Fibroblast of upper back skin (primary cell): ENCODE measurements around the gene SAP25.

Experiments
- DNase-seq: peaks from one replicate; pipeline ENCODE4 v3.0.0-alpha.2; 2013

Gene SAP25

GRCh38 chr7:100573691-100574361 lies at the start of gene SAP25:
Gene SAP25, minus strand, starts transcription at chr7:100573900. Its CDS starts 158 bp downstream, at chr7:100573742.
- no peak for DNase-seq

DNA sequence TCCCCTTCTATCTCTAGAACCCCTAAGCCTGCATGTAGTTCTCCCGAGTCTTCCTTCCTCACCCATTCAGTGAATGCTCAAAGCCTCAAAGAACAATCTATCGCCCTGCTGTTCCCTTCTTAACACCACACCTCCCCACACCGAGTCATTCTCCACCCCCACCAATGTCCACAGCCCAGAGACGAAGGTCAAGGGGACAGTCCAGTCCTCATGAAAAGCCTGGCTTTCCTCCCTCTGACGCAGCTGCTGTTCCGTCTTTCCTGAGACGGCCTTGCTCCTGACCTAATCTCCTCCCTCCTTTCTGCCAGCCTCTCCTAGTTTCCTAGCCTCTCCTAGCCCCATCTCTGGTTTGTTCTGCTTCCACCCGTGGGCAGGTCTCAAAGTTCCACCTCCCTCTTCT lies 47.9 kb upstream of the SAP25 start:
- DNase-seq: no peak

- DNase-seq: no peak
These were observed 47.1 kb upstream of the SAP25 start for GRCh38 chr7:100620804-100621203.

DNA sequence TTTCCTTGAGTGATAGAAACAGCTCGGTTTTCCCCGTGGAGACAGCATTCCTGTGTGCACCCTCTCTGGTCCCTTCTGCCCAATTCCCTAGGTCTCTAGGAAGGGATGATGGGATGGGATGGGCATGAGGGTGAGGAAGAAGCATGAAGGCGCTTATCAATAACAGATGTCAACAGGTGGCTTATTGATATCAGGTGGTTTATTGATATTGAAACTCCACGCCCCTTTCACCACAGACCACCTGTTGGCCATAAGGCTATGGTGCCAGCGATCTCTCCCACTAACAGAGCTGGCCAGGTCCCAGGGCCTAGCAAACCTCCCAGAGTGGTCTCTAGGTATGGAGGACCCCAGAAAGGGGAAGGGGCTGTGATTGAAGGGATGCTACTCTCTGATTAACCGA lies 46.5 kb upstream of the SAP25 start:
- no peak for DNase-seq

DNA sequence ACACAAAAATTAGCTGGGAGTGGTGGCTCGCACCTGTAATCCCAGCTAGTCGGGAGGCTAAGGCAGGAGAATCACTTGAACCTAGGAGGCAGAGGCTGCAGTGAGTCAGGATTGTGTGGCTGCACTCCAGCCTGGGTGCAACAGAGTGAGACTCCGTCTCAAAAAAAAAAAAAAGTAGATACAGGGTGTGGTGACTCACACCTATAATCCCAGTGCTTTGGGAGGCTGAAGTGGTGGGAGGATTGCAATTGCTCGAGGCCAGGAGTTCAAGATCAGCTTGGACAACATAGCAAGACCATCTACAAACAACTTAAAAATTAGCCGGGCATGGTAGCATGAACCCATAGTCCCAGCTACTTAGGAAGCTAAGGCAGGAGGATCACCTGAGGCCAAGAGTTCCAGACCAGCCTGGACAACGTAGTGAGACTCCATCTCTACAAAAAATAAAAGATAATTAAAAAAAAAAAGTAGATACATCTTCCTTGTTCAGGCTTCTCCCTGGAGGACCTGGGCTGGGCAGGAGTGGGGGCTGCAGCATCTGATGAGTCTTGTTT lies 40.7 kb upstream of the SAP25 start:
- no peak for DNase-seq

DNA sequence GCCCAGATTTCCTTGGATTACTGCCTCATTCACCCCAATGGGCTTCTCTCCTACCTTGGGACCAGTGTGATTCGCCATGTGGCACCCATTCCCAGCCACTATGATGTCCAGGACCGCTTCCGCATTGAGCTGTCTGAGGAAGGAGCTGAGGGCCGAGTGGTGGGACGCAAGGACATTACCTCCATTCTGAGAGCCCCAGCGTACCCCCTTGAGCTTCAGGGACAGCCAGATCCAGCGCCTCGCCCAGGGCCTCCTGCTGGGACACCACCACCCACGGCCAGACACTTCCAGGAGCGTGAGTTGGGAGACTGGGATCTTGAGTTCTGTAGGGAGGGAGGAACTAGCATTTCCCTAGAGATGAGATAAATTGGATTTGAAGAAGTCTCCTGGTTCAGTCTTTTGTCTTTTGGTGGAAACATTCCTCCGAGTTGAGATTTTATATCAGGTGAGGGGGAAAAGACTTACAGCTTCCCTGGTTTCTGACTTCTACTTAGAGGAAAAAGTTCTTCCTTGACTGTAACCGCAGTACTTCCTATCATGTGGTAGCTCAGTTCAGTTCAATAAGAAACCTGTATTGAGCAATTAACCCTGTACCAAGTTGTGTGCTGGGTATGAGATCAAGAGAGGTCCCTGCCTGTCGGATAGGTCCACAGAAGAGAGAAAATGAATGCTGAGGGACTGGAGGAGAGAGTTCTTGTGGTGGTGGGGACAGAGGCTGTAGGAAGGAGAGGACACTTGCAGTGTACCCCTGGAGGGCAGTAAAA lies 39.9 kb upstream of the SAP25 start:
- DNase-seq: no peak

DNA sequence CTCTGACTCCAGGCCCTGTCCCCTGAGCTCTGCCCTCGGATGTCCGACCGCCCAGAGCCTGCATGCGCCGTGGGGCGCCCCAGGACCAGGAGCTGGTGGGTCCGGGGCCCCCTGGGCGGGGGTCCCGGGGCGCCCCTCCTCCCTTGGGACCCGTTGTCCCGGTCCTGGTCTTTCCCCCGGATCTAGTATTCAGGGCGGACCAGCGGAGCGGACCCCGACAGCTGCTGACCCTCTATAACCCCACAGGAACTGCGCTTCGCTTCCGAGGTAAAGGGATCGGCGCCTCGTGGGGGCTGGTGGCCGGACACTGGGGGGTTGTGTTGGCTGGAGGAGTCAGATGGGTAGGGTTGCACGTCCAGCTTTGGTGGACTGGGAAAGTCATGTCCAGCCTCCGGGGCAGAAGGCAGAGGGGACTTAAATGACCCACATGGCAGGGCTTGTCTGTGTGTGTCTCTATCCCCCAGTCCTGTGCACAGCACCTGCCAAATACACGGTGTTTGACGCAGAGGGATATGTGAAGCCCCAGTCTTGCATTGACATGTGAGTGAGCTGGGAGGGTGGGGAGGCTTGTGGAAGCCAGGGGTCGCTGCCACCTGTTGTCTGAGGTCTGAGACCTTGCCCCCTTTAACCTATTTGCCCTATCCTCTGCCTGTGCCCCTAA lies 39.2 kb upstream of the SAP25 start:
- DNase-seq: no peak

DNA sequence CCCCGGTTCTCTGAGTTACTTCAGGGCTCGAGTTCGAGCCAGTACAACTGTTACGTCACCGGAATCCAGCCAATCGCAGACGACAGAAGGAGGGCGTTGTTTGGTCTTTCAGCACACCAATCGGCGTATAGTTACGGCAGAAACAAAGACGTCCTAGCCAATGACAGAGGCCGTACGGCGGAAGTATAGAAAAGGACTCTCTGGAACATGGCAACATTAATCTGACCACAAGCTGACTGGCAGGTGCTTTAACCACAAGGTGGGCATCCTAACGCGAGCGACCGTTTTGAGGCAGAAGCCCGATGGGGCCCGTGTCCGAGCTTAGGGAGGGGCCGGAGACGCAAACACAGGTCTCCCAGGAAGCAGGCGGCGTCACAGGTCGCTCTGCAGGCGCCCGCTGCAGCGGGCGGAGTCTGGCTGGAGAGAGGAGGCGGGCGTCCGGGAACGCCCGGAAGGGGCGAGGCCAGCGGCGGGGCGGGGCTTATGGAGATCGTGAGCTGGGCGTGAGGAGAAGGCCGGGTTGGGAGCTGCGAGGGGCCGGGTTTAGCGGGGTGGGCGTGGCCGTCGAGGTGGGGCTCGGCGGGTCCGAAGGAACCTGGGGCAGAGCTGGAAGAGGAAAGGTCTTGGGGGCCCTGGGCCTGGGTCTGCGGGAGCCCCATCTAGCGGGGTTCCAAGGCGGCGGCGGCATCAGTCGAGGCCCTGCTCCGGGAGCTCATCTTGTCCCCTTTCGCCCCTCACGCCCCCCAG lies 38.5 kb upstream of the SAP25 start, which contains the start of gene MOSPD3:
MOSPD3 (plus strand) TSS at position 558 of the 747 bp plus-strand sequence. CDS start 252 bp downstream, outside the sequence.
- DNase-seq: peak; percentile 99

- DNase-seq: no peak
These were observed 36.3 kb upstream of the SAP25 start for GRCh38 chr7:100609958-100610357.

DNA sequence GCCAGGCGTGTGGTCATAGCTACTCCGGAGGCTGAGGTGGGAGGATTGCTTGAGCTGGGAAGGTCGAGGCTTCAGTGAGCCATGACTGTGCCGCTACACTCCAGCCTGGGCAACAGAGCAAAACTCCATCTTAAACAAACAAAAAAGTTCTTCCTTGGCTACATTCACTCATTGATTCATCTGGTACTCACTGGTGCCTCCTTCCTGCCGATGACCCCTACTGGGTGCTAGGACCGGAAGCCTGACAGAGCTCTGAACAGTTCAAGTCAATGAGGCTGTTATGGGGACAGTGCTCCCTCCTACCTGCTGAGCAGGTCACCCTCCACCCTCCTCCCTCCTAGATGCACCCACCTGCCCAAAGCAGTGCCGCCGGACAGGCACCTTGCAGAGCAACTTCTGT lies 33.4 kb upstream of the SAP25 start:
- DNase-seq: no peak

- DNase-seq: no peak
These were observed 32.6 kb upstream of the SAP25 start for GRCh38 chr7:100606313-100606712.

DNA sequence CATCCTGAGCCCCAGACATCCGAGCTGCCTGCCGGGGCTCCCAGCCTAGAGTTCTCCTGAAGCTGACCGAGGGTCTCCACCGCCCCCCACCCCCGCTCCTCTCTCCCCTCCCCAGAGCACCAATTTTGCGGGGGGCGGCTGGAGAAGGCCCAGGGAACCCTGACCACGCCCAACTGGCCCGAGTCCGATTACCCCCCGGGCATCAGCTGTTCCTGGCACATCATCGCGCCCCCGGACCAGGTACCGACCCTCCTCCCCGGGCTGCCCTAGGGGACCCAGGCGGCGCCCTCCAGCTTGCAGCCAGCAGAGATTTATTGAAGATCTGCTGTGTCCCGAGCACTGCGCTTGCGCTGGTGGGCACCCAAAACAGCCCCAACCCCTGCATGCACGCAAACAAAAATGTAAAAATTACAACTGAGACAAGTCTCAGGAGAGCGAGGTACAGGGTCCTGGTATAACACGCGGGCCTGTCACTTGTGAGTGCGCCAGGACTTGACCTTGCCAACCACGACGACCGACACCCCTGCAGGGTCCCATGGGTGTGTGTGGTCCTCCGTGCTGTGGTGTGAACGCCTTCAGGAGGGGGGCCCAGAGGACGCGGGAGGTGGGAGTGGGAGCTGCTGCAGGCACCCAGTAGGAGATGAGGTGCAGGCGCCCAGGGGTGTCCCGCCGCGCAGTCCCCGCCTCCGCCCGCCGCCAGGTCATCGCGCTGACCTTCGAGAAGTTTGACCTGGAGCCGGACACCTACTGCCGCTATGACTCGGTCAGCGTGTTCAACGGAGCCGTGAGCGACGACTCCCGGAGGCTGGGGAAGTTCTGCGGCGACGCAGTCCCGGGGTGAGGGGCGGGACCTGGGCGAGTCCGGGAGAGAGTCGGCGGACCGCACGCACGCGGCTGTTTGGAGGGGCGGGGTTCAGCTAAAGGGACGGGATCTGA lies 31.5 kb upstream of the SAP25 start:
- DNase-seq: no peak

DNA sequence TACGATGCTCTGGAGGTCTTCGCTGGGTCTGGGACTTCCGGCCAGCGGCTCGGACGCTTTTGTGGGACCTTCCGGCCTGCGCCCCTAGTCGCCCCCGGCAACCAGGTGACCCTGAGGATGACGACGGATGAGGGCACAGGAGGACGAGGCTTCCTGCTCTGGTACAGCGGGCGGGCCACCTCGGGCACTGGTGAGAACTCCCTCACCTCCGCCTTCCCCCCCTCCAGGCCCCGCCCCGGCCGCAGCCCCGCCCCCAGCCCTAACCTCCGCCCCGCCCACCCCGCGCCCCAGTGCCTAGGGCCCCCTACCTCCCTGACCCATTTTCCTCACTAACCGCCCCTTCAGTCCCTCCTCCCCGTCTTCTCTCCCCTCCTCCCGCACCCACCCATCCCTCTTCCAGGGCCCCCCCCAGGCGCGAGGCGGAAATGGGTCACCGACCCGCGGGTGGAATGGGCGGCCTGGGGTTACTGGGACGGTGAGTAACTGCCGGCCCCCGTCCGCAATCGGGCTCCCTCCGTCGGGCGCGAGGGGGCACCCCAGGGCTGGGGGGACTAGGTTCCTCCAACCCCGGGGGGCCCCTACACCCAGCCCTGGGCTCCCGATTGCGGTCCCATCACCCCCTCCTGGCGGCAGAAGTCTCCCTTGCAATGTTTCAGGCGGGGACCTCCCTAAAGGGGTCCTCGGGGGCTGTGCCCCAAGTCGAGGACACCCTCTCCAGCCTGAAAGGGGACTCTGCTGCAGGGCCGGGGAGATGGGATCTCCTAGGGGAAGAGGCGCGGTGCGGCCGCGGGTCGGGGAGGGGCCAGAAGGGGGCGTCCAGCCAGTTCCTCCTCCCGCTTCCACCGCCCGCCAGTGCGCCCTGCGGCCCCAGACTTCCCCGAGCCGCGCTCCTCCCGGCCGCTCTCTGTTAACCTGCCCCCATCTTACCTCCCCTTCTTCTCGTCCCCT lies 30.6 kb upstream of the SAP25 start:
- DNase-seq: peak; percentile 85

- DNase-seq: peak; percentile 47
These were observed 30.0 kb upstream of the SAP25 start for GRCh38 chr7:100603726-100604027.

- DNase-seq: peak; percentile 97
These were observed 29.4 kb upstream of the SAP25 start for GRCh38 chr7:100602889-100603725.

DNA sequence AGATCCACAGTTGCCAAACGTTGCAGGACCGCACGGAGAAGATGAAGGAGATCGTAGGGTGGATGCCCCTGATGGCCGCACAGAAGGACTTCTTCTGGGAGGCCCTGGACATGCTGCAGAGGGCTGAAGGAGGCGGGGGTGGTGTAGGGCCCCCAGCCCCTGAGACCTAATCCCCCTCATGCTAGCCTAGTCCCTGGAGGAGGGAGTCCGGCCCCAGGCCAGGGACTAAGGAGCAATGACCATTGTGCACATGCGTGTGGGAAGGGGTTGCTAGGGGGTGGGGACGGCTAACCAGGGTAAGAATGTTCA lies 27.0 kb upstream of the SAP25 start:
- no peak for DNase-seq

- no peak for DNase-seq
These were observed 26.4 kb upstream of the SAP25 start for GRCh38 chr7:100599911-100600729.

- DNase-seq: no peak
These were observed 24.7 kb upstream of the SAP25 start for GRCh38 chr7:100598425-100598824.

DNA sequence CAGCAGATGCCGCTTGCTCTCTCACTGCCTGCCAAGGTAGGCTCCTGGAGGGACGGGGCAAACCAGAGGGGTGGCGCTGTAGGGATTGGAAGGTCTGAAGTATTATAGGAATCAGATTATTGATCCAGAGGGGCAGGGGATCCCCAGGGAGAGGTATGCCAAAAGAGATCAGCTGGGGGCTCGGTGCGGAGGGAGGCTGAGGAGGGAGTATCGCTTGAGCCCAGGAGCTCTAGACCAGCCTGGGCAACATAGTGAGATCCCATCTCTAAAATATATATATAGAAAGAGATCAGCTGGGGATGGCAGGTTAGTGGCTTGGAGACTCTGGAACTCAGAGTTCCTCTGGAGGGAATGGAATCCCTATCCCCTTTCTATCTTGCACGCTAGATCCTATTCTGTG lies 21.5 kb upstream of the SAP25 start:
- no peak for DNase-seq
